HEK293T (cell line): ENCODE data around the gene ARHGAP42.

ENCODE experiments used
- BHLHE40 ChIP-seq: fragments of 450-650 bp; IDR thresholded peaks from 2 replicates; pipeline ENCODE4 v1.6.1; 2016; ENCODE audit warnings: mild to moderate bottlenecking, moderate library complexity, borderline replicate concordance
- FOXM1 ChIP-seq: fragments of 450-650 bp; IDR thresholded peaks from 2 replicates; pipeline ENCODE4 v1.6.1; 2017; ENCODE audit warnings: mild to moderate bottlenecking, borderline replicate concordance
- HDGF ChIP-seq: fragments of 450-650 bp; IDR thresholded peaks from 2 replicates; pipeline ENCODE4 v1.6.1; 2017; ENCODE audit warnings: antibody characterized with exemption, borderline replicate concordance
- NFRKB ChIP-seq: fragments of 450-650 bp; IDR thresholded peaks from 2 replicates; pipeline ENCODE4 v1.6.1; 2016; ENCODE audit warnings: mild to moderate bottlenecking, moderate library complexity
- PKNOX1 ChIP-seq: fragments of 450-650 bp; IDR thresholded peaks from 2 replicates; pipeline ENCODE4 v1.6.1; 2016
- SP1 ChIP-seq: fragments of 450-650 bp; IDR thresholded peaks from 2 replicates; pipeline ENCODE4 v1.6.1; 2017
- SUZ12 ChIP-seq: fragments of 450-650 bp; IDR thresholded peaks from 2 replicates; pipeline ENCODE4 v1.6.1; 2016; ENCODE audit warnings: mild to moderate bottlenecking
- ZNF384 ChIP-seq: fragments of 450-650 bp; IDR thresholded peaks from 2 replicates; pipeline ENCODE4 v1.6.1; 2016

- TF ChIP-seq SP1 = no peak
- no peak for TF ChIP-seq HDGF
- no peak for TF ChIP-seq FOXM1
- TF ChIP-seq PKNOX1 = no peak
- no peak for TF ChIP-seq NFRKB
- no peak for TF ChIP-seq ZNF384
- TF ChIP-seq BHLHE40 = no peak
- no peak for TF ChIP-seq SUZ12
Observed at GRCh38 chr11:100978442-100978841, 291.4 kb downstream of the ARHGAP42 start.
